GM13977 (cell line): Measurements from ENCODE around the gene KMT2A.

ENCODE experiments used
- DNase-seq: peaks from one replicate; pipeline ENCODE4 v3.0.0; 2012; ENCODE audit warnings: low spot score
- CTCF ChIP-seq: IDR thresholded peaks from 2 replicates; pipeline ENCODE4 v1.5.1; 2012; ENCODE audit warnings: mild to moderate bottlenecking, control low read depth; ENCODE audit not compliant: insufficient read depth; ENCODE audit errors: extremely low read depth, missing control alignments
- in situ Hi-C: fragments of 300-500 bp; cut with MboI; formaldehyde crosslinking; loops from one replicate; pipeline ENCODE4 v1.12.0; 2022; ENCODE audit warnings: low sequenced_read_pairs, low pct_unique_long_range_greater_than_20kb, mixed read lengths, inconsistent platforms; ENCODE audit not compliant: unreplicated experiment

KMT2A gene

GRCh38 chr11:118514103-118514502, 77.8 kb downstream of the KMT2A start:
- in situ Hi-C loops: no loop called here
- TF ChIP-seq CTCF: no peak

GRCh38 chr11:118519549-118519948, 83.3 kb downstream of the KMT2A start:
- no peak for TF ChIP-seq CTCF
- no peak for DNase-seq
- in situ Hi-C loops: no loop called here

More at GRCh38 chr11:118514103-118514502, 77.8 kb downstream of the KMT2A start:
- no peak for DNase-seq

GRCh38 chr11:118521892-118522311, 85.6 kb downstream of the KMT2A start:
- TF ChIP-seq CTCF: no peak
- in situ Hi-C loops: no loop called here
- no peak for DNase-seq

GRCh38 chr11:118522571-118523072, 86.3 kb downstream of the KMT2A start:
- no peak for DNase-seq

GRCh38 chr11:118524356-118524755, 88.1 kb downstream of the KMT2A start:
- TF ChIP-seq CTCF: no peak
- DNase-seq: no peak
- in situ Hi-C loops: no loop called here

More at GRCh38 chr11:118522571-118523072, 86.3 kb downstream of the KMT2A start:
- in situ Hi-C loops: no loop called here
- peak; percentile 18 for TF ChIP-seq CTCF

GRCh38 chr11:118524757-118525470, 88.6 kb downstream of the KMT2A start:
- in situ Hi-C loops: no loop called here
- TF ChIP-seq CTCF: no peak
- DNase-seq: no peak
